H1 (cell line): Measurements from ENCODE around the gene FOXQ1. TPM values are rescaled to one million over a fixed set of nuclear protein-coding genes. Genes with fewer than 3 reads are reported as not detected.

Experiments used
- EP300 ChIP-seq, 2 experiments: IDR thresholded peaks; 1 replicate in 1 of 2; 2 replicates in 1 of 2; pipeline ENCODE4 v1.6.1; 2011 to 2012; ENCODE audit warnings: low read depth in 2 of 2, low read length in 2 of 2, mild to moderate bottlenecking in 2 of 2, borderline replicate concordance in 1 of 2, inconsistent platforms in 1 of 2, moderate library complexity in 1 of 2
- RNF2 ChIP-seq: fragments of 200-900, 300-1000 bp; sonication (generic); IDR thresholded peaks from 2 replicates; pipeline ENCODE4 v1.7.1; 2016; ENCODE audit warnings: borderline replicate concordance, low read depth, mild to moderate bottlenecking, antibody characterized with exemption, low read length; ENCODE audit not compliant: poor library complexity, severe bottlenecking; ENCODE audit errors: missing control alignments
- polyA plus RNA-seq, 7 experiments: library from polyadenylated mRNA; depleted of rRNA in 3 of 7; stranded (reverse) in 5 of 7; unstranded in 2 of 7; fragments of >200 nt in 5 of 7; fragments of 200-250 nt in 2 of 7; gene quantifications; 1 replicate in 5 of 7; 2 replicates in 1 of 7; 4 replicates in 1 of 7; pipeline versions ENCODE4 v1.2.1 to v1.2.3, GENCODE V29; 2011 to 2013; ENCODE audit warnings: missing spikeins in 2 of 7, mixed read lengths in 2 of 7
- total RNA-seq: library from RNA; stranded (reverse); fragmentation: NEBNext Ultra II Directional; extraction: Animal tissue kit (Norgen Biotek cat#: 25700); gene quantifications from 2 replicates; pipeline ENCODE4 v1.2.1, GENCODE V29; 2021

The FOXQ1 gene
- total and polyA plus RNA-seq, 2 of the 8 experiments (the other 6 are each of a cell fraction or from before 2014, with no cell fraction given): 0.03 TPM; not detected in 1

DNA sequence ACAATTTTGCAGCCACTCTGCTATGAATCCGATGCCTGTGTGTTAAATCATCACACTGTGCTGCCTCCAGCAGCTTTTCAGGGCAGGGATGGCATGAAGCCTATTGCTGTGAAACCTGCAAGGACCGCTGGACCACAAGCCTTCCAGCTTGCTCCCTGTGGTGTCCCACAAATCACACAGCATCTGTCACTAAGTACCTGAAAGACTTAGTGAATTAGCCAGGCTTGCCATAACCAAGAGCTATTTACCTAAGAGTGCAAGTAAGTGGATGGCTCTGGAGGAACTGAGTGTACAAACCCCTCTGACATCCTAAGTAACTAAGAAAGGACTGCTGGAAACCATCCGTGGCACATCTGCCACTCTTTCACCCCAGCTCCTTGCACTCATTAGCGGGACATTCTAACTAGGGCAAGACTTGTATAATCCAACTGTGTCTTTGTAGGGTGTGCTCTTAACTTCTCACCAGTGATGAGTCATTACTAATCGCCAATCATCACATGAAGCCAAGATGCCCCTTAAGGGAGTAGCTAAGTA lies 34.7 kb downstream of the FOXQ1 start (continued):
- no peak for TF ChIP-seq RNF2
- no peak for TF ChIP-seq EP300 (IDR thresholded peaks at IDR 0.05; ENCODE audit: borderline replicate concordance in 1 of 2, low read depth in 2 of 2, low read length in 2 of 2)
